Measurements from ENCODE around the gene DGCR8. TPM values are rescaled to one million over a fixed set of nuclear protein-coding genes. Genes with fewer than 3 reads are reported as not detected.

Gene DGCR8
- total RNA-seq, 1 experiment from 2014 or later: 18.2 TPM

- no peak for DNase-seq (ENCODE audit: low read depth)
Measured at GRCh38 chr22:20089977-20090729, 10.1 kb downstream of the DGCR8 start.

DNA sequence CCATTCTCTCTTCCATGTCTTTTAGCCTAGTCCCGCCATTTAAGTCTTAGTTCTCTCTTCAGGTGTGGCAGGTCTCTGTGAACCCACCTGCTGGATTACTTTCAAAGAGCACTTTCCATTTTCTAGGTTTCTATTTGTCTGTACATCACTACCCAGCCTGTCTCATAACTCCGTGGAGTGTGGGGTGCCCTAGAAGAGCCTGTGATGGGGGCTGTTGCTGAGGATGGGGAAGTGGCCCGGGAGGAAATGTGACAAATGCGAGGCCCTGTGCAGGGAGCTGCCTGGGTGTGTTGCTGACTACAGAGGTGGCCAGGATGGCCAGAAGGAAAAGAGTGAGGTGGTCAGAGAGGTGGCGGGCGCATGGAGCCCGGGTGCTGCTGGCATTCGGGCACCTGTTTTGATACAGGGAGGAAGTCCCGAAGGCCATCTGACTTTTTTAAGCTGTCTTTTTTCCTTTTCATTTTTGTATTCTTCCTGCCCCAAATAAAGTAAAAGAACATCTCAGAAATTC is 10.7 kb downstream of the DGCR8 start:
- no peak for DNase-seq (ENCODE audit: low read depth)

- DNase-seq (ENCODE audit: low read depth): no peak
Measured at GRCh38 chr22:20091690-20092476, 11.8 kb downstream of the DGCR8 start.

DNA sequence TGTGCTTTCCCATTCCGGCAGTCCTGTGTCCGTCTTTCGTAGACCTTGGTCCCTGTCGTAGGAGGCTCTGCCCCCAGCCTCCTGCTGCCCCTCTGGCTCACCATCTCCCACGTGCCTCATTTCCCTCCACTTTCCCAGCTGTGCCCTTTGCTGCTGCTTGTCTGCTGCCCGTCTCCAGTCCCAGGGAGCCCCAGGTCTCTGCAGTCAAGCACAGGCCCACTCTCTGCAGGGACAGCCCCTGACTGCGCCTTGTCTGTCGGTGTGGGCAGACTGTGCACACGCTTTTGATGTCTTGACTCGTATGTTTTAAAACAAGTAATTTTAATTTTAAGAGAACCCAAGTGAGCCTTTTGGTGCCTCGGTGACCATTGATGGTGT is 12.4 kb downstream of the DGCR8 start:
- DNase-seq (ENCODE audit: low read depth): no peak

DNA sequence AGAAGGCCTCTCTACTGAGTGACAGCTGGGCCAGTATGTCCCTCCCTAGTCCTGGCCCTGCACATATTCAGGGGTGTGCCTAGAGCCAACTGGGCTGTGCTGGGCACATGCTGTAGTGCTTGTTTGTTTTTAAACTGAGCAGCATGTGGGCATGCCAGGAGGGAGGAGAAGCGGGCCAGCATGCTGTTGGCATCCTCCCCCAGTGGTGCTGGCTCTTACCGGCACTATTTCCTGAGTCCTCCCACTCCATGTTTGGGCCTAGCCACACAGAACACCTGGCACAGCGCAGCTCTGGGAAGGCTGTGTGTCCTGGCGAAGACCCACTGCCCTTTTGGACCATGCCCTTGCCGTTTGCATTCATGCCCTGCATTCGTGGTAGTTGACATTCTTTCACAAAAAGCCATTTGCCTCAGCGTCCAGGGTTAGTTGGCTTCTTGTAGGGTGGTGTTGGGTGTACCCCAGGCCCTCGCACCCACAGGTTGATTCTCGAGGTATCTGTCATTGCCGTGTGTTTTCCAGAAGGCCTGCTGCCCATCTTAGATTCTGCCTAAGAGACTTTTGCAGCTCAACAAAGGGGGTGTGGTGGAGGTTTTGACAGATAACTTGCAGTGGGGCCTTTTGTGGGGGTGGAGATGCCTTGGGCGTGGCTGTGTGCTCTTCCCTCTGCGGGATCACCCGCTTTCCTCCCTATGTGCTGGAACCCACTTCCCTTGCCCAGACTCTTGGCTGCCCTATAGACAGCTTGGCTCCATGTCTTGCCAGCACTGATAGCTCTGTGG is 13.6 kb downstream of the DGCR8 start:
- DNase-seq (ENCODE audit: low read depth): no peak

GRCh38 chr22:20094197-20094807 is 14.3 kb downstream of the DGCR8 start:
- DNase-seq (ENCODE audit: low read depth): no peak

DNA sequence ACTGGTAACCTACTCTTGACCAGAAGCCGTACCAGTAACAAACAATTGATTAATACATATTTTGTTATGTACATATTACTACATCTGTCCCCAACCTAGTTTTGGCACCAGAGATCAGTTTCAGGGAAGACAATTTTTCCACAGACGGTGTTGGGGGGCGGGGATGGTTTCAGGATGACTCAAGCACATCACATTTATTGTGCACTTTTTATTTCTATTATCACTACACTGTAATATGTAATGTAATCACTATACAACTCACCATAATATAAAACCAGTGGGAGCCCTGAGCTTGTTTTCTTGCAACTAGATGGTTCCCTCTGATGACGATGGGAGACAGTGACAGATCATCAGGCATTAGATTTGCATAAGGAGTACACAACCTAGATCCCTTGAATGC is 15.5 kb downstream of the DGCR8 start:
- no peak for DNase-seq (ENCODE audit: low read depth)

GRCh38 chr22:20096574-20097420 is 16.8 kb downstream of the DGCR8 start:
- DNase-seq (ENCODE audit: low read depth): no peak

DNA sequence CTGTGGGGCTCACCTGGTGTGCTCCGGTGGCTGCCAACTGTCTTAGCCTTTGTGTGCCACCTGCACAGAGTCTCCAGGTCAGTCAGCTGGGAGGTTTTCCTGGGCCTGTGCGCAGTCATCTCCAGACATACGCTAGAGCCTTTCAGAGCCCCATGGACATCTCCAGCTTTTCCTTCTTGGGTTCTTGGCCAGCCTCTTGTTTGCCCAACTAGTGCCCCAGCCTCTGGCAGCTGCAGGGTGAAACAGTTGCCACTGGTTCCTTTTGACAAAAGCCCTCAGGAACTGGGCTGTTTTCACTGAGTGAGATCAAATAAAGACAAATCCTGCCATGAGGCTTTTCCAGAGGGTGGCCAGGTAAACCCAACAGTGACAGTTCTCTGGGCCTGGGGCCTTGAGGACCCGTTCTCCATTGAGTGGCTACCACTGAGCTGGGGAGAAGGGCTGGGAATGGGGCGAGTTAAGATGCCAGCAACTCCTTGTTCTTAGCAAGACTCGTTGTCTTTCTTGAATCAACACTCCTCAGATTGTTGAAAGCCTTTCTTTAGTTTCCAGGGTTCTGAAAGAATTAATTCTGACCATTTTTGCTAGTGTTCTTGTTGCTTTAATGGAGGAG is 19.2 kb downstream of the DGCR8 start:
- no peak for DNase-seq (ENCODE audit: low read depth)

- DNase-seq (ENCODE audit: low read depth): no peak
Measured at GRCh38 chr22:20101638-20102037, 21.6 kb downstream of the DGCR8 start.

DNA sequence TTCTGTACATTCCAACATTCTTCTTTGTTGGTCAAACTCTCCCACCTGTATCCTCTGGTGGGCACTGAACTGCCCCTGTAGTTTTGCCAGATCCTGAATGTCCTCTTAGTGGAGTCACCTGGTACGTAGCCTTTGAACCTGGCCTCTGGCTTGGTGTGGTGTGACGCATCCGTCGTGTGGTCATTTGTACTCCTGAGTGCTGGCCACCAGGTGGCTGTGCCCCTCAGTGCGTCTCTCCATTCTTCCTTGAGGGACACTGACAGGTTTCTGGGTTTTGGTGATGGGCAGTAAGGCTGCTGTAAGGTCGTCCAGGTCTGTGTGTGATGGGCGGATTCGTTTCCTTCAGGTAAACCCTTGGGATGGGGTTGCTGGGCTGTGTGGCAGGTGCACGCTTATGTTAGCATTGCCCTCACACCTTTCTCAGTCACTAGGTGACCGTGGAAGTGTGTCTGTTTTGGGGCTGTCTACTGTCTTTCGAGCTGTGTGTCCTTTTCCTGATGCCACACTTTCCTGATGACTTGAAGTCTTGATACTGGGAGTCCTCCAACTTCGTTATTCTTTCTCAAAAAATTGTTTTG is 22.3 kb downstream of the DGCR8 start:
- DNase-seq (ENCODE audit: low read depth): no peak

GRCh38 chr22:20105456-20106204 is 25.6 kb downstream of the DGCR8 start:
- DNase-seq (ENCODE audit: low read depth): no peak

GRCh38 chr22:20106205-20106848 is 26.3 kb downstream of the DGCR8 start:
- DNase-seq (ENCODE audit: low read depth): no peak

- no peak for DNase-seq (ENCODE audit: low read depth)
Measured at GRCh38 chr22:20106849-20107237, 26.8 kb downstream of the DGCR8 start.

GRCh38 chr22:20107471-20107901 is 27.4 kb downstream of the DGCR8 start:
- no peak for DNase-seq (ENCODE audit: low read depth)

GRCh38 chr22:20107951-20108756 is 28.1 kb downstream of the DGCR8 start:
- no peak for DNase-seq (ENCODE audit: low read depth)

DNA sequence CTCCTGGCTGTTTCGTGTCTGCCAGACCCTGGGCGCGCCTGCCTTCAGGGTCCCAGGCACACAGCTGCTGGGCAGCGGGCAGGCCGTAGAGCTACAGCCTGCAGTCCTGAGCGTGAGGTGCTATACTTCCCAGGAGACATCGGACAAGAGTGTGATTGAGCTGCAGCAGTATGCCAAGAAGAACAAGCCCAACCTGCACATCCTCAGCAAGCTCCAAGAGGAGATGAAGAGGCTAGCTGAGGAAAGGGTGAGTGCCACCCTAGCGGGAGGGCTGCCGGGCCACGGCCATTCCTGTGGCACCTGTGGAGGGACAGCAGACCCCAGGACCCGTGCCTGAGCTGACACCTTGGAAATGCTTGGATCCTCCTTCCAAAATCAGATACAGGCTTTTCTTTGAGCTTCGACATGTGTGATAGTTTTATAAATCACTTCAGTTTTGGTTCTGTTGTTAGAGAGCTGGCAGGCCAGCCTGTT is 28.8 kb downstream of the DGCR8 start:
- no peak for DNase-seq (ENCODE audit: low read depth)

Measured in M059J (cell line).